ENCODE results near the gene YWHAG.

Gene YWHAG

DNA sequence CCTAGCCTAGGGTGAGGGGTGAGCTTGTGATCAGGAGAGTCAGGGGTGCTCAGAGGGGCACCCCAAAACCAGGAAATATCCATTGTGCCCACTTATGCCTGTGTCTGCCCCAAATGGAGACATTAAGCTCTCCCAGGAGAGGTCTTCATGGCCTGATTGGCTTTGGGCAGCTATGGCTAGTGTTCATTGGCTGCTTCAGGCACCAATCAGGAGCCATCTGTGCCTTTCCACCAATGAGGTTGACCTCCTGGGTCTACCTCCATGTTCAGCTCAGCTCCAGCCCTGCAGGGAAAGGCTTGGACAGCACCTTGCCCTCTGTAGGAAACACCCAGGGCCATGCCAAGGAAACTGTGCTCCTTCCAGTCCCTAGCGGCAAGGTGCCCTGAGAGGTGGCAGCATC is 80.3 kb downstream of the YWHAG start:
- TF ChIP-seq ESRRG (CRISPR knock-in tag; IDR thresholded peaks at IDR 0.05) (no peak), ZNF70 (CRISPR knock-in tag; IDR thresholded peaks at IDR 0.05) (no peak), ZFP3 (CRISPR knock-in tag; IDR thresholded peaks at IDR 0.05) (no peak), ZNF8 (CRISPR knock-in tag; IDR thresholded peaks at IDR 0.05) (no peak), RARB (CRISPR knock-in tag; IDR thresholded peaks at IDR 0.05) (no peak), PPARA (CRISPR knock-in tag; IDR thresholded peaks at IDR 0.05; ENCODE audit: borderline replicate concordance) (no peak), ARNTL (CRISPR knock-in tag; IDR thresholded peaks at IDR 0.05; ENCODE audit: borderline replicate concordance, low read depth) (no peak), ZNF565 (CRISPR knock-in tag; conservative IDR thresholded peaks at IDR 0.05; ENCODE audit: low read depth) (no peak), ZFP30 (CRISPR knock-in tag; IDR thresholded peaks at IDR 0.05) (no peak), ISL1 (CRISPR knock-in tag; IDR thresholded peaks at IDR 0.05) (no peak)
- TF ChIP-seq, protein P1, sequence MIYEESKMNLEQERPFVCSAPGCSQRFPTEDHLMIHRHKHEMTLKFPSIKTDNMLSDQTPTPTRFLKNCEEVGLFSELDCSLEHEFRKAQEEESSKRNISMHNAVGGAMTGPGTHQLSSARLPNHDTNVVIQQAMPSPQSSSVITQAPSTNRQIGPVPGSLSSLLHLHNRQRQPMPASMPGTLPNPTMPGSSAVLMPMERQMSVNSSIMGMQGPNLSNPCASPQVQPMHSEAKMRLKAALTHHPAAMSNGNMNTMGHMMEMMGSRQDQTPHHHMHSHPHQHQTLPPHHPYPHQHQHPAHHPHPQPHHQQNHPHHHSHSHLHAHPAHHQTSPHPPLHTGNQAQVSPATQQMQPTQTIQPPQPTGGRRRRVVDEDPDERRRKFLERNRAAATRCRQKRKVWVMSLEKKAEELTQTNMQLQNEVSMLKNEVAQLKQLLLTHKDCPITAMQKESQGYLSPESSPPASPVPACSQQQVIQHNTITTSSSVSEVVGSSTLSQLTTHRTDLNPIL (CRISPR knock-in tag; IDR thresholded peaks at IDR 0.05; ENCODE audit: low read depth): no peak
- ATAC-seq: peak; percentile 72

Data from SK-N-SH treated with all-trans-retinoic acid at 6 μM for 48 hours (cell line).